SK-N-SH (cell line): ENCODE results near the gene ERP29. TPM values are rescaled to one million over a fixed set of nuclear protein-coding genes. Genes with fewer than 3 reads are reported as not detected.

Experiments
- CTCF ChIA-PET: fragments of 300-600, 350-600 bp; formaldehyde crosslinking; extraction: SDS; loops from one replicate; lab custom pipeline; 2021; lab: Yijun Ruan, JAX
- POLR2A ChIA-PET: fragments of 350-600 bp; sonication (Branson Sonifier 250); formaldehyde crosslinking; extraction: SDS; loops from one replicate; lab custom pipeline; 2020; ENCODE audit warnings: antibody characterized with exemption, inconsistent platforms; lab: Yijun Ruan, JAX
- DNase-seq: peaks from one replicate; pipeline ENCODE4 v3.0.0; 2012
- H2AFZ ChIP-seq: fragments of 200-600 bp; sonication (generic); 2 replicates; pipeline ENCODE4 v1.8.1; 2016; ENCODE audit warnings: antibody characterized with exemption, mild to moderate bottlenecking, low read depth
- H3F3A ChIP-seq: fragments of 200-600 bp; sonication (generic); replicated peaks from 2 replicates; pipeline ENCODE3; 2016; ENCODE audit warnings: antibody characterized with exemption, mild to moderate bottlenecking; ENCODE audit not compliant: insufficient read depth
- H3K27ac ChIP-seq, 2 experiments: fragments of 200-500 bp in 1 of 2; fragments of 200-600 bp in 1 of 2; sonication (Bioruptor generic) in 1 of 2; sonication (generic), shearing (Covaris generic) in 1 of 2; 2 replicates each; pipeline versions ENCODE4 v1.5.1 to v1.6.1; 2014 to 2016; ENCODE audit warnings: low read depth in 2 of 2, inconsistent platforms in 1 of 2, low read length in 1 of 2, mild to moderate bottlenecking in 1 of 2, mixed read lengths in 1 of 2
- H3K27me3 ChIP-seq: fragments of 200-600 bp; sonication (generic), shearing (Covaris generic); 2 replicates; pipeline ENCODE4 v1.6.1; 2016; ENCODE audit warnings: mixed run types; ENCODE audit not compliant: insufficient read depth
- H3K36me3 ChIP-seq, 2 experiments: fragments of 200-500 bp in 1 of 2; fragments of 200-600 bp in 1 of 2; sonication (Bioruptor generic) in 1 of 2; sonication (generic) in 1 of 2; replicated peaks in 1 of 2; 2 replicates each; pipeline versions ENCODE3 to v1.5.1; 2014 to 2016; ENCODE audit warnings: low read length in 1 of 2, mild to moderate bottlenecking in 1 of 2; ENCODE audit not compliant: insufficient read depth in 2 of 2, control insufficient read depth in 1 of 2
- H3K4me1 ChIP-seq, 2 experiments: fragments of 200-500 bp in 1 of 2; fragments of 200-600 bp in 1 of 2; sonication (Bioruptor generic) in 1 of 2; sonication (generic), shearing (Covaris generic) in 1 of 2; 2 replicates each; pipeline versions ENCODE4 v1.5.1 to v1.6.1; 2014 to 2016; ENCODE audit warnings: low read depth in 1 of 2, low read length in 1 of 2, mixed run types in 1 of 2; ENCODE audit not compliant: insufficient read depth in 2 of 2, control insufficient read depth in 1 of 2
- H3K4me2 ChIP-seq: fragments of 200-600 bp; sonication (generic), shearing (Covaris generic); 2 replicates; pipeline ENCODE4 v1.6.1; 2017; ENCODE audit warnings: mixed run types
- H3K4me3 ChIP-seq, 2 experiments: fragments of 200-500 bp in 1 of 2; fragments of 200-600 bp in 1 of 2; sonication (Bioruptor generic) in 1 of 2; sonication (generic), shearing (Covaris generic) in 1 of 2; 2 replicates each; pipeline versions ENCODE4 v1.5.1 to v1.8.1; 2014 to 2016; ENCODE audit warnings: low read depth in 2 of 2, inconsistent platforms in 1 of 2, low read length in 1 of 2, mild to moderate bottlenecking in 1 of 2, mixed read lengths in 1 of 2, moderate library complexity in 1 of 2
- H3K79me2 ChIP-seq: fragments of 200-600 bp; sonication (generic); 2 replicates; pipeline ENCODE4 v1.8.1; 2017; ENCODE audit warnings: mild to moderate bottlenecking; ENCODE audit not compliant: insufficient read depth
- H3K9ac ChIP-seq: fragments of 200-600 bp; sonication (generic); 2 replicates; pipeline ENCODE4 v1.6.1; 2017; ENCODE audit warnings: mixed run types
- H3K9me2 ChIP-seq: fragments of 200-600 bp; sonication (generic); 2 replicates; pipeline ENCODE4 v1.6.1; 2017; ENCODE audit warnings: mixed run types
- H3K9me3 ChIP-seq: fragments of 200-600 bp; sonication (generic); 2 replicates; pipeline ENCODE4 v1.6.1; 2017; ENCODE audit warnings: mixed run types, mild to moderate bottlenecking, moderate library complexity
- H4K20me1 ChIP-seq: fragments of 200-600 bp; sonication (generic); 2 replicates; pipeline ENCODE4 v1.6.1; 2017; ENCODE audit warnings: mild to moderate bottlenecking, mixed run types; ENCODE audit not compliant: insufficient read depth
- CHD2 ChIP-seq: fragments of 150-350 bp; IDR thresholded peaks from 2 replicates; pipeline ENCODE4 v1.6.1; 2018; ENCODE audit warnings: low read length; ENCODE audit not compliant: partially characterized antibody
- GABPA ChIP-seq: IDR thresholded peaks from 2 replicates; pipeline ENCODE4 v1.4.0; 2012; ENCODE audit warnings: low read depth, mild to moderate bottlenecking
- MEF2A ChIP-seq: IDR thresholded peaks from 2 replicates; pipeline ENCODE4 v1.4.0; 2012; ENCODE audit warnings: low read depth, borderline replicate concordance
- MXI1 ChIP-seq: IDR thresholded peaks from 2 replicates; pipeline ENCODE4 v1.6.1; 2012; ENCODE audit warnings: mild to moderate bottlenecking, low read depth, low read length, improper control_type of control experiment
- NFIC ChIP-seq: IDR thresholded peaks from 2 replicates; pipeline ENCODE4 v1.4.0; 2012; ENCODE audit warnings: borderline replicate concordance
- RAD21 ChIP-seq: IDR thresholded peaks from 2 replicates; pipeline ENCODE4 v1.6.1; 2012; ENCODE audit warnings: mild to moderate bottlenecking, low read length
- RXRA ChIP-seq: IDR thresholded peaks from 2 replicates; pipeline ENCODE4 v1.4.0; 2012; ENCODE audit warnings: low read depth, mild to moderate bottlenecking, borderline replicate concordance
- SIN3A ChIP-seq: IDR thresholded peaks from 2 replicates; pipeline ENCODE4 v1.6.1; 2012; ENCODE audit warnings: low read depth, mild to moderate bottlenecking, low read length, moderate library complexity, borderline replicate concordance
- SMC3 ChIP-seq: IDR thresholded peaks from 2 replicates; pipeline ENCODE4 v1.6.1; 2012; ENCODE audit warnings: low read depth, low read length, improper control_type of control experiment
- WGBS: methylation state at CpG from one replicate; pipeline ENCODE4 v1.1.6; 2017; ENCODE audit warnings: low lambda C conversion rate; 5-methylcytosine and 5-hydroxymethylcytosine counted together
- polyA plus RNA-seq, 3 experiments: library from polyadenylated mRNA; depleted of rRNA; stranded (reverse); fragments of >200 nt; gene quantifications; 2 replicates each; pipeline ENCODE4 v1.2.3, GENCODE V29; 2012
- TF ChIP-seq, protein P1 (sequence below): IDR thresholded peaks from 2 replicates; pipeline ENCODE4; 2012
- TF ChIP-seq, protein P2 (sequence below): IDR thresholded peaks from 2 replicates; pipeline ENCODE4 v1.4.0; 2012; ENCODE audit warnings: low read depth, borderline replicate concordance
- TF ChIP-seq, protein P3 (sequence below): fragments of 150-350 bp; IDR thresholded peaks from 2 replicates; pipeline ENCODE4 v1.6.1; 2016; ENCODE audit warnings: mild to moderate bottlenecking, low read depth, low read length
- TF ChIP-seq, protein P4 (sequence below): fragments of 150-350 bp; IDR thresholded peaks from 2 replicates; pipeline ENCODE4 v1.6.1; 2017; ENCODE audit warnings: antibody characterized with exemption, low read length, low read depth, borderline replicate concordance
- TF ChIP-seq, protein P5 (sequence below): fragments of 200-600 bp; sonication (generic); IDR thresholded peaks from 2 replicates; pipeline ENCODE4 v1.6.1; 2017; ENCODE audit warnings: antibody characterized with exemption, mild to moderate bottlenecking, moderate library complexity
- TF ChIP-seq, protein P6 (sequence below): IDR thresholded peaks from 2 replicates; pipeline ENCODE4 v1.4.0; 2012; ENCODE audit warnings: low read depth

The ERP29 gene
- polyA plus RNA-seq, 1 of the 3 experiments (the other 2 are of a cell fraction) = 177 TPM

DNA sequence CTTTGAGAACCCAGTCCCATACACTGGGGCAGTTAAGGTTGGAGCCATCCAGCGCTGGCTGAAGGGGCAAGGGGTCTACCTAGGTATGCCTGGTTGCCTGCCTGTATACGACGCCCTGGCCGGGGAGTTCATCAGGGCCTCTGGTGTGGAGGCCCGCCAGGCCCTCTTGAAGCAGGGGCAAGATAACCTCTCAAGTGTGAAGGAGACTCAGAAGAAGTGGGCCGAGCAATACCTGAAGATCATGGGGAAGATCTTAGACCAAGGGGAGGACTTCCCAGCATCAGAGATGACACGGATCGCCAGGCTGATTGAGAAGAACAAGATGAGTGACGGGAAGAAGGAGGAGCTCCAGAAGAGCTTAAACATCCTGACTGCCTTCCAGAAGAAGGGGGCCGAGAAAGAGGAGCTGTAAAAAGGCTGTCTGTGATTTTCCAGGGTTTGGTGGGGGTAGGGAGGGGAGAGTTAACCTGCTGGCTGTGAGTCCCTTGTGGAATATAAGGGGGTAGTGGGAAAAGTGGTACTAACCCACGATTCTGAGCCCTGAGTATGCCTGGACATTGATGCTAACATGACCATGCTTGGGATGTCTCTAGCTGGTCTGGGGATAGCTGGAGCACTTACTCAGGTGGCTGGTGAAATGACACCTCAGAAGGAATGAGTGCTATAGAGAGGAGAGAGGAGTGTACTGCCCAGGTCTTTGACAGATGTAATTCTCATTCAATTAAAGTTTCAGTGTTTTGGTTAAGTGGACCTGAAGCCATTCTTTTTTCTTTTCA lies 9.2 kb downstream of the ERP29 start:
- DNase-seq = no peak
- no peak overlapping the region for H3K9ac ChIP-seq
- peaks cover 3 to 14% of the 10 kb centered on the region in 2 experiments; a peak in 3 of 4 replicates for H3K4me1 ChIP-seq
- H3K9me2 ChIP-seq = no peaks in the 10 kb centered on the region
- POLR2A ChIA-PET = interaction anchor here (1.2 kb wide), 1 partner anchor 8 kb away, joined by 3 read pairs; no protein-coding TSS in a partner anchor
- peaks cover 54 to 57% of the 10 kb centered on the region in 2 experiments for H3K36me3 ChIP-seq
- CTCF ChIA-PET = interaction anchor here (1.4 kb wide), 1 partner anchor 9 kb away, joined by 7 read pairs; the partner anchor contains the start of genes ERP29 and TMEM116
- H3K79me2 ChIP-seq = peaks cover 49% of the 10 kb centered on the region
- peaks cover 20% of the 10 kb centered on the region for H4K20me1 ChIP-seq
- no peaks in the 10 kb centered on the region for H3K27me3 ChIP-seq
- TF ChIP-seq RAD21 (no peak), MEF2A (no peak), GABPA (no peak), CHD2 (no peak), MXI1 (no peak), SIN3A (no peak), SMC3 (no peak), NFIC (no peak), RXRA (no peak)
- TF ChIP-seq, protein P1, sequence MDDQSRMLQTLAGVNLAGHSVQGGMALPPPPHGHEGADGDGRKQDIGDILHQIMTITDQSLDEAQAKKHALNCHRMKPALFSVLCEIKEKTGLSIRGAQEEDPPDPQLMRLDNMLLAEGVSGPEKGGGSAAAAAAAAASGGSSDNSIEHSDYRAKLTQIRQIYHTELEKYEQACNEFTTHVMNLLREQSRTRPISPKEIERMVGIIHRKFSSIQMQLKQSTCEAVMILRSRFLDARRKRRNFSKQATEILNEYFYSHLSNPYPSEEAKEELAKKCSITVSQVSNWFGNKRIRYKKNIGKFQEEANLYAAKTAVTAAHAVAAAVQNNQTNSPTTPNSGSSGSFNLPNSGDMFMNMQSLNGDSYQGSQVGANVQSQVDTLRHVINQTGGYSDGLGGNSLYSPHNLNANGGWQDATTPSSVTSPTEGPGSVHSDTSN = no peak
- TF ChIP-seq, protein P2, sequence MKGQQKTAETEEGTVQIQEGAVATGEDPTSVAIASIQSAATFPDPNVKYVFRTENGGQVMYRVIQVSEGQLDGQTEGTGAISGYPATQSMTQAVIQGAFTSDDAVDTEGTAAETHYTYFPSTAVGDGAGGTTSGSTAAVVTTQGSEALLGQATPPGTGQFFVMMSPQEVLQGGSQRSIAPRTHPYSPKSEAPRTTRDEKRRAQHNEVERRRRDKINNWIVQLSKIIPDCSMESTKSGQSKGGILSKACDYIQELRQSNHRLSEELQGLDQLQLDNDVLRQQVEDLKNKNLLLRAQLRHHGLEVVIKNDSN = no peak
- TF ChIP-seq, protein P3, sequence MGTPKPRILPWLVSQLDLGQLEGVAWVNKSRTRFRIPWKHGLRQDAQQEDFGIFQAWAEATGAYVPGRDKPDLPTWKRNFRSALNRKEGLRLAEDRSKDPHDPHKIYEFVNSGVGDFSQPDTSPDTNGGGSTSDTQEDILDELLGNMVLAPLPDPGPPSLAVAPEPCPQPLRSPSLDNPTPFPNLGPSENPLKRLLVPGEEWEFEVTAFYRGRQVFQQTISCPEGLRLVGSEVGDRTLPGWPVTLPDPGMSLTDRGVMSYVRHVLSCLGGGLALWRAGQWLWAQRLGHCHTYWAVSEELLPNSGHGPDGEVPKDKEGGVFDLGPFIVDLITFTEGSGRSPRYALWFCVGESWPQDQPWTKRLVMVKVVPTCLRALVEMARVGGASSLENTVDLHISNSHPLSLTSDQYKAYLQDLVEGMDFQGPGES = no peak
- TF ChIP-seq, protein P4, sequence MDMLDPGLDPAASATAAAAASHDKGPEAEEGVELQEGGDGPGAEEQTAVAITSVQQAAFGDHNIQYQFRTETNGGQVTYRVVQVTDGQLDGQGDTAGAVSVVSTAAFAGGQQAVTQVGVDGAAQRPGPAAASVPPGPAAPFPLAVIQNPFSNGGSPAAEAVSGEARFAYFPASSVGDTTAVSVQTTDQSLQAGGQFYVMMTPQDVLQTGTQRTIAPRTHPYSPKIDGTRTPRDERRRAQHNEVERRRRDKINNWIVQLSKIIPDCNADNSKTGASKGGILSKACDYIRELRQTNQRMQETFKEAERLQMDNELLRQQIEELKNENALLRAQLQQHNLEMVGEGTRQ = no peak
- TF ChIP-seq, protein P5, sequence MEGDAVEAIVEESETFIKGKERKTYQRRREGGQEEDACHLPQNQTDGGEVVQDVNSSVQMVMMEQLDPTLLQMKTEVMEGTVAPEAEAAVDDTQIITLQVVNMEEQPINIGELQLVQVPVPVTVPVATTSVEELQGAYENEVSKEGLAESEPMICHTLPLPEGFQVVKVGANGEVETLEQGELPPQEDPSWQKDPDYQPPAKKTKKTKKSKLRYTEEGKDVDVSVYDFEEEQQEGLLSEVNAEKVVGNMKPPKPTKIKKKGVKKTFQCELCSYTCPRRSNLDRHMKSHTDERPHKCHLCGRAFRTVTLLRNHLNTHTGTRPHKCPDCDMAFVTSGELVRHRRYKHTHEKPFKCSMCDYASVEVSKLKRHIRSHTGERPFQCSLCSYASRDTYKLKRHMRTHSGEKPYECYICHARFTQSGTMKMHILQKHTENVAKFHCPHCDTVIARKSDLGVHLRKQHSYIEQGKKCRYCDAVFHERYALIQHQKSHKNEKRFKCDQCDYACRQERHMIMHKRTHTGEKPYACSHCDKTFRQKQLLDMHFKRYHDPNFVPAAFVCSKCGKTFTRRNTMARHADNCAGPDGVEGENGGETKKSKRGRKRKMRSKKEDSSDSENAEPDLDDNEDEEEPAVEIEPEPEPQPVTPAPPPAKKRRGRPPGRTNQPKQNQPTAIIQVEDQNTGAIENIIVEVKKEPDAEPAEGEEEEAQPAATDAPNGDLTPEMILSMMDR = no peak
- TF ChIP-seq, protein P6, sequence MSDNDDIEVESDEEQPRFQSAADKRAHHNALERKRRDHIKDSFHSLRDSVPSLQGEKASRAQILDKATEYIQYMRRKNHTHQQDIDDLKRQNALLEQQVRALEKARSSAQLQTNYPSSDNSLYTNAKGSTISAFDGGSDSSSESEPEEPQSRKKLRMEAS = no peak
- H3K9me3 ChIP-seq = no peaks in the 10 kb centered on the region
- no peak overlapping the region for H3K4me3 ChIP-seq
- WGBS = 90% methylated on average over 11 of the region's 11 CpGs
- H3K4me2 ChIP-seq = no peak overlapping the region
- peaks cover 41% of the 10 kb centered on the region for H3F3A ChIP-seq
- no peak overlapping the region for H3K27ac ChIP-seq
- no peak overlapping the region for H2AFZ ChIP-seq
